Left forelimb (tissue), 1 donor: ENCODE data around the gene ZCCHC7.
A peak's percentile ranks its signal among the peaks of the same experiment; 100 is the strongest.
"Not testable (repeated sequence)": the region's sequence is repeated elsewhere in the genome, so short reads cannot be mapped to it uniquely, and the experiment has no call there.

Experiments used
- DNase-seq: peaks from one replicate; pipeline ENCODE4 v3.0.0-alpha.2; 2018; ENCODE audit warnings: low spot score

ZCCHC7 gene

GRCh38 chr9:37119907-37120842 lies at the start of gene ZCCHC7:
TSS of gene ZCCHC7 (plus strand) at chr9:37120574.
- DNase-seq, result peak; percentile 97

GRCh38 chr9:37074790-37075189 lies 45.6 kb upstream of the ZCCHC7 start:
- DNase-seq, result not testable (repeated sequence)

- peak; percentile 91 for DNase-seq
These were observed 40.8 kb upstream of the ZCCHC7 start for GRCh38 chr9:37079370-37080164.

GRCh38 chr9:37080165-37080628 lies 40.2 kb upstream of the ZCCHC7 start:
- DNase-seq, result not testable (repeated sequence)

GRCh38 chr9:37081507-37081906 lies 38.9 kb upstream of the ZCCHC7 start:
- not testable (repeated sequence) for DNase-seq

- DNase-seq, result no peak
These were observed 38.1 kb upstream of the ZCCHC7 start for GRCh38 chr9:37082214-37082765.

GRCh38 chr9:37083654-37084053 lies 36.7 kb upstream of the ZCCHC7 start:
- DNase-seq, result no peak

- no peak for DNase-seq
These were observed 35.1 kb upstream of the ZCCHC7 start for GRCh38 chr9:37085233-37085632.

GRCh38 chr9:37092714-37093295 lies 27.6 kb upstream of the ZCCHC7 start:
- DNase-seq, result not testable (repeated sequence)

GRCh38 chr9:37094751-37095150 lies 25.6 kb upstream of the ZCCHC7 start:
- DNase-seq, result no peak

- DNase-seq, result no peak
These were observed 23.7 kb upstream of the ZCCHC7 start for GRCh38 chr9:37096628-37097027.

- no peak for DNase-seq
These were observed 23.1 kb upstream of the ZCCHC7 start for GRCh38 chr9:37097294-37097693.

GRCh38 chr9:37100327-37100726 lies 20.0 kb upstream of the ZCCHC7 start:
- no peak for DNase-seq

- no peak for DNase-seq
These were observed 19.6 kb upstream of the ZCCHC7 start for GRCh38 chr9:37100741-37101140.

- DNase-seq, result no peak
These were observed 17.9 kb upstream of the ZCCHC7 start for GRCh38 chr9:37102486-37102885.

- no peak for DNase-seq
These were observed 16.0 kb upstream of the ZCCHC7 start for GRCh38 chr9:37104183-37104889.

- DNase-seq, result no peak
These were observed 15.1 kb upstream of the ZCCHC7 start for GRCh38 chr9:37105234-37105633.

GRCh38 chr9:37107701-37108100 lies 12.7 kb upstream of the ZCCHC7 start:
- no peak for DNase-seq

GRCh38 chr9:37114442-37114841 lies 5.9 kb upstream of the ZCCHC7 start:
- DNase-seq, result not testable (repeated sequence)

GRCh38 chr9:37117956-37118355 lies 2.4 kb upstream of the ZCCHC7 start:
- no peak for DNase-seq

- DNase-seq, result no peak
These were observed 1.0 kb upstream of the ZCCHC7 start for GRCh38 chr9:37119360-37119759.
